HEK293T (cell line): ENCODE measurements around the gene BTBD7.

ENCODE experiments used
- ARNT ChIP-seq: fragments of 450-650 bp; IDR thresholded peaks from 2 replicates; pipeline ENCODE4 v1.6.1; 2017; ENCODE audit warnings: mild to moderate bottlenecking
- FOXK2 ChIP-seq: fragments of 450-650 bp; IDR thresholded peaks from 2 replicates; pipeline ENCODE4 v1.6.1; 2016; ENCODE audit warnings: mild to moderate bottlenecking
- SP1 ChIP-seq: fragments of 450-650 bp; IDR thresholded peaks from 2 replicates; pipeline ENCODE4 v1.6.1; 2017
- SUZ12 ChIP-seq: fragments of 450-650 bp; IDR thresholded peaks from 2 replicates; pipeline ENCODE4 v1.6.1; 2016; ENCODE audit warnings: mild to moderate bottlenecking

DNA sequence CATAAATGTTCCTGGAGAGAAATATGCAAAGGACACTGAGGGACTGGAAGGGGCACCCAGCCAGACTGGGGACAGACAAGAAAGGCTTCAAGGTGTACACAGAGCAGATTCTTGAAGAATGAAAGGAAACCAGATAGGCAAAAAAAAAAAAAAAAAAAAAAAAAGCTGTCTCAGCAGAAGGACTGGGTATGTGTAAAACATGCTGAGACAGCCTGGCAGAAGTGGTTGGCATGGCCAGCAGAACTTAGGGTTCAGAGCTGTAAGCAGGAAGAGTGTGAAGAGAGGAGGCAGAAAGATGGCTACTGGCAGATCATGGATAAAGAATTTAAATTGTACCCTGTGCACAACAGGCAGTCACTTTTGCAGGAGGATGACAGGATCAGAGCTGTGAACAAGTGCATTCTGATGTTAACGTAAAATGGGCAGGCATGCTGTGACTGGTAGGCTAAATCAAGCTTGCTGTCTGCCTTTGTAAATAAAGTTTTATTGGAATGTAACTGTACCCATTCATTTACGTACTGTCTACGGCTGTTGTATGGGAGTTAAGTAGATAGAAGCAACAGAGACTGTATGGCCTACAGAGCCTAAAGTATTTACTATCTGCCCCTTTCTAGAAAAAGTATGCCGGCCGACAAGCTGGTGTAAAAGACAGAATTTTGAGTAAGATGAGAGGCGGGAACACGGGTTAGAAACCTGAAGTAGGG lies 83.6 kb downstream of the BTBD7 start:
- TF ChIP-seq FOXK2: no peak
- TF ChIP-seq ARNT: no peak
- no peak for TF ChIP-seq SUZ12
- TF ChIP-seq SP1: no peak
